NCI-H446 treated with DMSO at 0.1 percent for 48 hours (cell line): ENCODE results near the gene PLS3.

Experiments used
- DNase-seq: peaks from one replicate; lab custom pipeline; 2025; lab: John Stamatoyannopoulos, UW

The PLS3 gene

DNA sequence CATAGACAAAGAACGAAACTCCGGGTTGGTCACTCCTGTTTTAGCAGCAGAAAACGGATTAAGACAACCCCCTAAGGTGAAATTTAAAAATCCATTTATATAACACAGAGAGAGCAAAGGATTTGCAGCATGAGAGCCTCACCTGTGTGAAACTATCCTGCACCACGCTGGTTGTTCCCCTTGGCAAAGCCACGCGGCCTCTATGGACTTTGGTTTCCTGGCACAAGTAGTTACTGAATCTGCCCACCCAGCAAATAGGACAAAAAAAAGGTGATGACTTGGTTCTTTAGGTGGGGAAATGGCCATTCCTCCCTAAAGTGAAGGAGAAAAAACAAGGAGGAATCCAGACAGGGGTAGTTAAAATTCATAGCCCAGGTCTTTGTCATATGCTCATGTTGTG lies 133.1 kb downstream of the PLS3 start:
- DNase-seq = no peak

- DNase-seq = no peak
Observed at GRCh38 chrX:115696039-115696438, 135.1 kb downstream of the PLS3 start.

GRCh38 chrX:115696939-115697338 lies 136.0 kb downstream of the PLS3 start:
- no peak for DNase-seq

GRCh38 chrX:115697806-115698205 lies 136.8 kb downstream of the PLS3 start:
- no peak for DNase-seq
